Parathyroid adenoma (tissue), 2 donors: Measurements from ENCODE around the gene DPH5.
"Not testable (repeated sequence)": the region's sequence is repeated elsewhere in the genome, so short reads cannot be mapped to it uniquely, and the experiment has no call there.

Experiments
- H2AFZ ChIP-seq: fragments of 300-600 bp; sonication (generic); one replicate; pipeline ENCODE4 v1.7.0; 2017; ENCODE audit warnings: antibody characterized with exemption, mild to moderate bottlenecking
- H3K27ac ChIP-seq: fragments of 300-600 bp; sonication (generic); one replicate; pipeline ENCODE4 v1.7.0; 2017
- H3K27me3 ChIP-seq: fragments of 300-600 bp; sonication (generic); one replicate; pipeline ENCODE4 v1.7.0; 2017; ENCODE audit warnings: low read length; ENCODE audit not compliant: control insufficient read depth, insufficient read depth
- H3K36me3 ChIP-seq: fragments of 300-600 bp; sonication (generic); one replicate; pipeline ENCODE4 v1.7.0; 2017; ENCODE audit warnings: low read length; ENCODE audit not compliant: control insufficient read depth, insufficient read depth
- H3K4me1 ChIP-seq: fragments of 300-600 bp; sonication (generic); one replicate; pipeline ENCODE4 v1.7.0; 2017; ENCODE audit warnings: control low read depth
- H3K4me2 ChIP-seq: fragments of 300-600 bp; sonication (generic); one replicate; pipeline ENCODE4 v1.7.0; 2017; ENCODE audit warnings: low read length
- H3K4me3 ChIP-seq: fragments of 300-600 bp; sonication (generic); one replicate; pipeline ENCODE4 v1.7.0; 2017; ENCODE audit warnings: low read depth, low read length
- H3K79me2 ChIP-seq: fragments of 300-600 bp; sonication (generic); one replicate; pipeline ENCODE4 v1.7.0; 2017; ENCODE audit warnings: control low read depth
- H3K9ac ChIP-seq: fragments of 300-600 bp; sonication (generic); one replicate; pipeline ENCODE4 v1.7.0; 2017; ENCODE audit warnings: mild to moderate bottlenecking
- H3K9me3 ChIP-seq: fragments of 300-600 bp; sonication (generic); one replicate; pipeline ENCODE4 v1.7.0; 2017; ENCODE audit warnings: low read length; ENCODE audit not compliant: control insufficient read depth
- CTCF ChIP-seq: fragments of 300-600 bp; sonication (generic); IDR thresholded peaks from one replicate; pipeline ENCODE4 v1.7.0; 2017; ENCODE audit warnings: antibody characterized with exemption, mild to moderate bottlenecking
- donor health status: primary hyperparathyroidism.

The DPH5 gene

DNA sequence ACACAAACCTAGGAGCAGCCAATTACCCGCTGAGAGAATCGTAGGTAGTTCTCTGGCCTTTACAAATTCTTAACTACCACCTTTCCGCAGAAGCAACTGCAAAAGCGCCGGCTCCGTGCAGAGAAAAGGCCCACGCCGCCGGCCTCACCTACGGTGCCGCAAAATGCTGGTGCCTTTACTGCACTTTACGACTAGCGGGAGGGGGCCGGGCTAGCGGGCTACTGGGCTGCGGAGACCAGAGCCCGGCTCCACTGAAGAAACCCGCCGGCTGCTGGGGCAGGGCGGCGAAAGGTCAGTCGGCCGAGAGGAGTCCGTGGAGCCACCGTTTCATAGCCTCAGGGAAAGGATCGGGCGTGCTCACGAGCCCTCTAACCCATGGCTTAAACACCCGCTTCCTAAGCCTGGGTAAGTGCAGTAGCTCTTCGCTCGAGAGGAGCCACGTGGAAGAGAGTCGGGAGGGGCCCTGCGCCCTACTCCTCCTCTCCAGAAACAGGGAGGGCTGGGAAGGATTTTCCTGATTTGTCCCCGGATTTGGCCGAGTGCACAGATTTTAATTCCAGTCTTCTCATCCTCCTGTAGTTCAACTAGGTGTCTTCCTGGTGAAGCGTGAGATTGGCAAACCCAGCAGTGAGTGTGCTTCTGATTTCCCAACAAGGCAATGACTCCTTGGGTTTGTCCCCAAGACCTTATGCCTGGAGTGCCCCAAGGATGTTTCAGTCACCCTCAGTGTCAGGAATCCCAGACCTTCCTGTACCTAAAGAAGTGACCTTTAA, at the start of gene DPH5:
DPH5 (minus strand) TSS at position 128 of the 773 bp plus-strand sequence. CDS start 341 bp downstream, outside the sequence.
- Histone ChIP-seq H3K4me2 (peak within 1 kb of the TSS; percentile 63), H3K9ac (peak within 1 kb of the TSS; percentile 8), H3K9me3 (no peaks in the 10 kb centered on the region), H3K79me2 (no peaks in the 10 kb centered on the region), H3K36me3 (no peaks in the 10 kb centered on the region), H3K27ac (peak within 1 kb of the TSS; percentile 73), H3K27me3 (no peaks in the 10 kb centered on the region), H2AFZ (peak within 1 kb of the TSS; percentile 92), H3K4me1 (no peaks in the 10 kb centered on the region), H3K4me3 (peak within 1 kb of the TSS; percentile 76)
- no peak for TF ChIP-seq CTCF

DNA sequence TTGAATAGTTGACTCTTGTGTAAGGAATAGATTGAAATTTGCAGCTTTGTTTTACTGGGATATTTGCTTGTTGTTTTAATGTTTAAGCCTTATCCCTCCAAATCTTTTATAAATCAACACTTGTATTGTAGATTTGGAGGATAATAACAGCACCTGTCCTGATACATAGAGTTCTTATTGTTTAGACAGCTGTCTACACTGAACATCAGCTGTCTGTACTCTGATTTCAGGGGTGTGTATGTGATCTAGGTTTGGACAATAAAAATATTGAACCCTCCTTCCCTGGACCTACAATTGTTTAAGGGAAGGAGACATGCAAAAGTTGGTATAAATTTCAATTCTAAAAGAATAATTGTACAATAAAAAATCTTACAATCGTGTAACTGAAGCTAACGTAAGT, 48.3 kb upstream of the DPH5 start:
- Histone ChIP-seq H3K4me2 (no peak overlapping the region), H3K9me3 (no peaks in the 10 kb centered on the region), H3K27me3 (no peaks in the 10 kb centered on the region), H3K4me3 (no peak overlapping the region), H3K9ac (no peak overlapping the region), H2AFZ (no peak overlapping the region), H3K79me2 (no peaks in the 10 kb centered on the region), H3K36me3 (no peaks in the 10 kb centered on the region), H3K27ac (no peak overlapping the region), H3K4me1 (peaks cover 4% of the 10 kb centered on the region)
- TF ChIP-seq CTCF = no peak

GRCh38 chr1:101071470-101071891, 45.9 kb upstream of the DPH5 start:
- Histone ChIP-seq H3K4me3 (no peak overlapping the region), H3K36me3 (no peaks in the 10 kb centered on the region), H3K4me1 (peaks cover 4% of the 10 kb centered on the region), H3K27ac (no peak overlapping the region), H3K27me3 (no peaks in the 10 kb centered on the region), H3K9ac (no peak overlapping the region), H2AFZ (peak overlapping the region; percentile 22), H3K79me2 (no peaks in the 10 kb centered on the region), H3K9me3 (no peaks in the 10 kb centered on the region), H3K4me2 (peak overlapping the region; percentile 3)
- TF ChIP-seq CTCF = no peak

DNA sequence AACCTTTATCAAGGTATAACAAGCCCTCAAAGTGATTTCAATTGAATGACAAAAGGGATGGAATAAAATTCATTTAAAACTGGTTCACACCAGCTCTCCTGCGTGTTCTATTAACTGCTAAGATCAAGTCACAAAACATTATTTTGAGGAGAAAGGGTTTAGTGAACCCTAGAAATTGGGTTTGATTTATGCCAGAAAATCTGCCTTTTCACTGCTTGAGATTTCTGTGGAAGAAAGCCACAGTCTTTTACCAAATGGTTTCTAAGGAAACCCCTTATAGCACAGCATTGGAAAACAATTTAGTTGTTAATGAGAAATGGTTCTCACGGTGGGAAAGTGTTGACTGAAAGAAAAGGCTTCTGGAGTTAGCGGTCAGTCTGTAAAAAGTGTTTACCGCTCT, 43.6 kb upstream of the DPH5 start:
- H3K4me3 ChIP-seq = no peak overlapping the region
- no peaks in the 10 kb centered on the region for H3K79me2 ChIP-seq
- H3K4me2 ChIP-seq = no peak overlapping the region
- H3K9ac ChIP-seq = no peak overlapping the region
- TF ChIP-seq CTCF = no peak
- H3K27ac ChIP-seq = no peak overlapping the region
- H3K36me3 ChIP-seq = no peaks in the 10 kb centered on the region
- no peaks in the 10 kb centered on the region for H3K27me3 ChIP-seq
- H3K9me3 ChIP-seq = no peaks in the 10 kb centered on the region
- H2AFZ ChIP-seq = no peak overlapping the region
- peaks cover 4% of the 10 kb centered on the region for H3K4me1 ChIP-seq

- not testable (repeated sequence) for H3K27ac ChIP-seq, H2AFZ ChIP-seq, H3K79me2 ChIP-seq, H3K9me3 ChIP-seq, H3K4me3 ChIP-seq, H3K4me2 ChIP-seq, H3K27me3 ChIP-seq, H3K4me1 ChIP-seq, H3K9ac ChIP-seq, H3K36me3 ChIP-seq
Observed at GRCh38 chr1:101066937-101067335, 41.4 kb upstream of the DPH5 start.
